ENCODE data around the gene RPRML.

- no peak for TF ChIP-seq CTCF (IDR thresholded peaks at IDR 0.05 in 8 of 11, conservative IDR thresholded peaks at IDR 0.05 in 3 of 11)
- no peak for TF ChIP-seq POLR2A (IDR thresholded peaks at IDR 0.05)
Measured at GRCh38 chr17:46964315-46965265, 14.5 kb downstream of the RPRML start.

Data from spleen (tissue), 7 donors.